ENCODE data around the gene BRAP. TPM values are rescaled to one million over a fixed set of nuclear protein-coding genes. Genes with fewer than 3 reads are reported as not detected.

Gene BRAP
- total and polyA plus RNA-seq, 12 donors: 5.9 to 18.5 (median 14.4) TPM

DNA sequence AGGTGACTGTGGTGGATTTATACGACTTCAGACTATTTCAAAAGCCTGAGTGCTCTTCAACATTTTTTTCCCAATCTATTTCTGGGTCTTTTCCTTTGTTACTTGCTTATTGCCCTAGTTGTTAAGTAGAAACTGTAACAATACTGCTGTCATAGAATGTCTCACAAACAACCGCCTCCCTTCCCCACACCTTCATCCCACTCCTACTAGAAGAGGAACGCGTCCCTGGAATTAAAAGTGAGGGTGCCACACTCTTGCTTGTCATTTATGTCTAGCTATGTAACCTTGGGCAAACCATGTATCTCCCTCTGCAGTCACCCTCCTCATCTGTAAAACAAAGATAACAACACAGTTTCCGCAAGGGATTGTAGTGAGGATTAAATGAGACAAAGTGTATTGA lies 8.6 kb downstream of the BRAP start:
- Histone ChIP-seq H3K4me1 (peaks cover 0 to 5% (median 0%) of the 10 kb centered on the region in 9 donors), H3K4me3 (no peak overlapping the region), H3K9me3 (no peaks in the 10 kb centered on the region), H3K27ac (no peak overlapping the region), H3K36me3 (peaks cover 0 to 100% (median 59%) of the 10 kb centered on the region in 9 donors), H3K27me3 (no peaks in the 10 kb centered on the region)
- DNase-seq: no peak
- ATAC-seq: no peak
- TF ChIP-seq CTCF (IDR thresholded peaks at IDR 0.05): no peak
- WGBS, 2 donors: 89 to 94% methylated on average over 5 of the region's 5 CpGs
- intact Hi-C loops (cut with DNase I): loop anchor here in 6 of 10 donors (10.0 kb wide), 4 partner anchors 122 to 282 kb away; no protein-coding TSS in a partner anchor

DNA sequence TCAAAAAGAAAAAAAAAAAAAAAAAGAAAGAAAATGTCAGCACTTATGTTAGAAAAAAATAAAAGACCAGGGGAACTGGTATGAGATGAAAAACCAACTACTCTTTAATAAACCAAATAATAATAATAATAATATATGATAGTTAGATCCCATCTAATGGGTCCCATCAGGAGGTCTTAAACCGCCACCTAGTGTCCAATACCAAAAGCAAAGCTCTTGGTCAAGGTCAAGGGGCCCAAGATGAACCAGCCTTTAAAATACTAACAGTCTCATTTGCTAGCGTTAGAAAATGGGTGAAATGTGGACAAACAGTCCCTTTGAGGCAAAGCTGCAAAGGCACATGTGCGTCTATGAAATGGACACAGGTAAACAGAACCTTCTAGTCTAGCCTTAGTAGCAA lies 12.3 kb downstream of the BRAP start:
- peaks cover 0 to 5% (median 0%) of the 10 kb centered on the region in 9 donors for H3K4me1 ChIP-seq
- DNase-seq: no peak
- peak; percentile 5 to 64 (median 51) for TF ChIP-seq CTCF (IDR thresholded peaks at IDR 0.05)
- ATAC-seq: no peak
- 83 to 89% methylated on average over 3 of the region's 3 CpGs for WGBS, 2 donors
- H3K4me3 ChIP-seq: no peak overlapping the region
- no peaks in the 10 kb centered on the region for H3K27me3 ChIP-seq
- H3K9me3 ChIP-seq: no peaks in the 10 kb centered on the region
- H3K27ac ChIP-seq: peak overlapping the region in 1 of 10 donors; percentile 9
- intact Hi-C loops (cut with DNase I): loop anchor here in 7 of 10 donors (5.0 to 10.0 kb wide), 5 partner anchors 119 to 279 kb away; no protein-coding TSS in a partner anchor
- H3K36me3 ChIP-seq: peaks cover 0 to 100% (median 60%) of the 10 kb centered on the region in 9 donors

GRCh38 chr12:111672822-111673381 lies 12.9 kb downstream of the BRAP start:
- no peak for DNase-seq
- H3K9me3 ChIP-seq: no peaks in the 10 kb centered on the region
- intact Hi-C loops (cut with DNase I): loop anchor here in 7 of 10 donors (5.0 to 10.0 kb wide), 5 partner anchors 118 to 278 kb away; no protein-coding TSS in a partner anchor
- H3K27me3 ChIP-seq: no peaks in the 10 kb centered on the region
- peaks cover 0 to 100% (median 56%) of the 10 kb centered on the region in 9 donors for H3K36me3 ChIP-seq
- no peak overlapping the region for H3K4me3 ChIP-seq
- peaks cover 0 to 5% (median 0%) of the 10 kb centered on the region in 9 donors for H3K4me1 ChIP-seq
- WGBS, 2 donors: 94 to 95% methylated on average over 10 of the region's 10 CpGs
- no peak overlapping the region for H3K27ac ChIP-seq
- no peak for ATAC-seq
- no peak for TF ChIP-seq CTCF (IDR thresholded peaks at IDR 0.05)

DNA sequence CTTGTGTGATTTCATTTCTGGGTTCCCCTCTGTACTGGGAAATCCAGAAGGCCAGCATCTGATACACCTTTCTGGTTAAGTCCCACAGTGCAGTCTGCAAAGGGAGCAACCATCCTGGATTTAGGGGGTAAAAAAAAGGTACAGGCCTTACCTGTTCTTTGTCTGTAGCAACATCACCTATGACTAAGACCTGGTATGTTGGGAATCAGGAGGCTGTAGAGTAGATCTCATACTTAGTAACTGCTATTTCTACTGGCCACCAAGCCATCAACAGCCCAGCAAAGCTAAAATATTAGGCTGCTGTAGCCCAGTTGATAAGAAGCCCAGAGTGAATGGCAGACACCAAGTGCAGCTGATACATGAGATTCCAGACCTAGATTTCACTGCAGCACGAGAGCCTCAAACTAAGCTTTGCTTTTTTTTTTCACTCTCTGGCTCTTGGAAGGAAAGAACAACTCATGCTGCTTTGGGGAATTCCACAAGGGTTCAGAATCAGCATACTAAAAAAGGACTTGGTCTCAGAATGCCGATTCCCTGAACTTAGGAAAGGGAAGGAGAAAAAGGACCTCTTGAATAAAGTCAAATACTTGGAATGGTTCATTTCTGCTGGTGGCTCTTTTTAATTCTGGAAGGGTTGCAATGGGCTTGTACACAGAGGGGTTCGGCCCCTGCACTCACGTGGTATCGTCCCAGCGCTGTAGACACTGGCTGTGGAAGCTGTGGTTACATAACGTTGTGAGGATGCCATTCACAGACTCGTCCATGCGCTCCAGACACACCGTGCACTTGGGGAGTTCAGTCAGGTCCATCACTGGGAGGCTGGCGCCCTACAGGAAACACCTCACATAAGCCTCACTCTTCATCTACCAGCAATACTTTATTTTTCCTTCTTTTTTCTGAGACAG lies 20.5 kb downstream of the BRAP start:
- intact Hi-C loops (cut with DNase I): loop anchor here in 2 of 10 donors (10.0 kb wide), 1 partner anchor 270 kb away; no protein-coding TSS in a partner anchor
- ATAC-seq (no peak), DNase-seq (no peak)
- no peak overlapping the region for H3K27ac ChIP-seq
- TF ChIP-seq CTCF (IDR thresholded peaks at IDR 0.05): no peak
- WGBS, 2 donors: 84 to 85% methylated on average over 11 of the region's 11 CpGs
- no peak overlapping the region for H3K4me3 ChIP-seq
- H3K4me1 ChIP-seq: no peaks in the 10 kb centered on the region
- peaks cover 0 to 100% (median 36%) of the 10 kb centered on the region in 9 donors for H3K36me3 ChIP-seq
- no peaks in the 10 kb centered on the region for H3K27me3 ChIP-seq
- H3K9me3 ChIP-seq: no peaks in the 10 kb centered on the region
